Endometrial microvascular endothelial cells (primary cell): ENCODE results near the gene IL23R. TPM values are rescaled to one million over a fixed set of nuclear protein-coding genes. Genes with fewer than 3 reads are reported as not detected.
"Not testable (repeated sequence)": the region's sequence is repeated elsewhere in the genome, so short reads cannot be mapped to it uniquely, and the experiment has no call there.

Source experiments
- in situ Hi-C: cut with HindIII; loops from 2 replicates; pipeline ENCODE4 v1.10.0; 2017; ENCODE audit warnings: low sequenced_read_pairs, low pct_unique_long_range_greater_than_20kb; ENCODE audit errors: inconsistent ontology term
- total RNA-seq: library from RNA; depleted of rRNA; stranded (reverse); fragments of >200 nt; gene quantifications from one replicate; pipeline ENCODE4 v1.2.3, GENCODE V29; 2015; ENCODE audit errors: inconsistent ontology term

IL23R gene
- total RNA-seq, 1 donor from 2014 or later = not detected

GRCh38 chr1:67189953-67190352 lies 23.7 kb downstream of the IL23R start:
- in situ Hi-C loops = no loop called here

- in situ Hi-C loops = no loop called here
These were observed 24.2 kb downstream of the IL23R start for GRCh38 chr1:67190410-67190809.

GRCh38 chr1:67190942-67191341 lies 24.7 kb downstream of the IL23R start:
- in situ Hi-C loops = no loop called here

- in situ Hi-C loops = no loop called here
These were observed 25.6 kb downstream of the IL23R start for GRCh38 chr1:67191668-67192520.

- in situ Hi-C loops = no loop called here
These were observed 26.6 kb downstream of the IL23R start for GRCh38 chr1:67192902-67193301.

- in situ Hi-C loops = no loop called here
These were observed 27.4 kb downstream of the IL23R start for GRCh38 chr1:67193704-67194103.

- in situ Hi-C loops = no loop called here
These were observed 28.1 kb downstream of the IL23R start for GRCh38 chr1:67194209-67194863.

- in situ Hi-C loops = no loop called here
These were observed 34.5 kb downstream of the IL23R start for GRCh38 chr1:67200755-67201154.

GRCh38 chr1:67201891-67202290 lies 35.6 kb downstream of the IL23R start:
- in situ Hi-C loops = no loop called here

- in situ Hi-C loops = no loop called here
These were observed 38.2 kb downstream of the IL23R start for GRCh38 chr1:67204298-67204980.

- in situ Hi-C loops = not testable (repeated sequence)
These were observed 41.1 kb downstream of the IL23R start for GRCh38 chr1:67207398-67207797.

- in situ Hi-C loops = no loop called here
These were observed 42.0 kb downstream of the IL23R start for GRCh38 chr1:67208217-67208616.

- in situ Hi-C loops = no loop called here
These were observed 43.3 kb downstream of the IL23R start for GRCh38 chr1:67209521-67209920.

- in situ Hi-C loops = no loop called here
These were observed 45.6 kb downstream of the IL23R start for GRCh38 chr1:67211589-67212563.

- in situ Hi-C loops = no loop called here
These were observed 46.9 kb downstream of the IL23R start for GRCh38 chr1:67213164-67213563.

GRCh38 chr1:67213948-67214347 lies 47.7 kb downstream of the IL23R start:
- in situ Hi-C loops = no loop called here

GRCh38 chr1:67214420-67215174 lies 48.3 kb downstream of the IL23R start:
- in situ Hi-C loops = no loop called here

- in situ Hi-C loops = no loop called here
These were observed 50.1 kb downstream of the IL23R start for GRCh38 chr1:67216401-67216800.
